ENCODE results near the gene ACOX1. TPM values are rescaled to one million over a fixed set of nuclear protein-coding genes. Genes with fewer than 3 reads are reported as not detected.

The ACOX1 gene
- total and polyA plus RNA-seq, 2 of the 13 experiments (the other 11 are each of a cell fraction or from before 2014, with no cell fraction given): 86.4 to 120 TPM

DNA sequence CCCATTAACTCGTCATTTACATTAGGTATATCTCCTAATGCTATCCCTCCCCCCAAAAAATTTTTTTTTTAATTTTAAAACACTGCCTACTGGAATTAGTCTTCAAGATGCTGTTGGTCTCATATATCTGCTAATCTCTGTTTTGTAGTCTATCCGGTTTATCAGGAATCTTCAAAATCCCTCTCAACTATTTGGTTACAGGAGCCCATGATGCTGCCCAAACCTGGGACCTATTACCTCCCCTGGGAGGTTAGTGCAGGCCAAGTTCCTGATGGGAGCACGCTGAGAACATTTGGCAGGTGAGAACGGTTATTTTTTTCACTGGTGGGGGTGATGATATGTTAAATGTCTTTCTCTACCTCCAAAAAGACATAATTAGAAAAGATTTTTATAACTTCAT lies 7.0 kb upstream of the ACOX1 start:
- ATAC-seq (no peak), FAIRE-seq (no peak), DNase-seq (ENCODE audit: low spot score) (no peak)
- Histone ChIP-seq H4K20me1 (ENCODE audit: insufficient read depth, low read length) (no peaks in the 10 kb centered on the region), H3K4me1 (ENCODE audit: insufficient read depth, low read length) (peaks cover 51% of the 10 kb centered on the region), H3K9me3 (ENCODE audit: low read length) (no peaks in the 10 kb centered on the region), H3K4me2 (ENCODE audit: low read depth, low read length) (no peak overlapping the region), H3K36me3 (replicated peaks in 1 of 2; ENCODE audit: control insufficient read depth in 1 of 2, insufficient read depth in 2 of 2, low read length in 2 of 2) (peaks cover 1 to 9% of the 10 kb centered on the region in 2 experiments; a peak in 3 of 5 replicates), H3K27me3 (ENCODE audit: control insufficient read depth in 1 of 2, insufficient read depth in 2 of 2, low read length in 2 of 2) (no peaks in the 10 kb centered on the region), H3K4me3 (replicated peaks in 1 of 3; ENCODE audit: insufficient read depth in 1 of 3, low read depth in 2 of 3, low read length in 3 of 3) (no peak overlapping the region), H3K9ac (ENCODE audit: insufficient read depth, low read depth, low read length) (no peak overlapping the region), H3K79me2 (ENCODE audit: insufficient read depth, low read length) (no peaks in the 10 kb centered on the region), H2AFZ (ENCODE audit: low read length) (no peak overlapping the region), H3K27ac (ENCODE audit: extremely low read length, insufficient read depth, low read length) (no peak overlapping the region)
- intact Hi-C loops (cut with micrococcal nuclease; ENCODE audit: unreplicated experiment) (no loop called here), in situ Hi-C loops (cut with HindIII; ENCODE audit: extremely low pct_ligation_motif_present, low pct_unique_long_range_greater_than_20kb) (no loop called here)
- ChIA-PET POLR2A (interaction anchor here (11.5 kb wide), 1 partner anchor 13 kb away, joined by 481 read pairs; the partner anchor contains the start of gene CDK3), CTCF (ENCODE audit: low intra/inter-chr PET ratio, low total read pairs) (no interaction called here)
- no TSS peak for BruUV-seq (replicated peaks)
- TF ChIP-seq, protein P1, sequence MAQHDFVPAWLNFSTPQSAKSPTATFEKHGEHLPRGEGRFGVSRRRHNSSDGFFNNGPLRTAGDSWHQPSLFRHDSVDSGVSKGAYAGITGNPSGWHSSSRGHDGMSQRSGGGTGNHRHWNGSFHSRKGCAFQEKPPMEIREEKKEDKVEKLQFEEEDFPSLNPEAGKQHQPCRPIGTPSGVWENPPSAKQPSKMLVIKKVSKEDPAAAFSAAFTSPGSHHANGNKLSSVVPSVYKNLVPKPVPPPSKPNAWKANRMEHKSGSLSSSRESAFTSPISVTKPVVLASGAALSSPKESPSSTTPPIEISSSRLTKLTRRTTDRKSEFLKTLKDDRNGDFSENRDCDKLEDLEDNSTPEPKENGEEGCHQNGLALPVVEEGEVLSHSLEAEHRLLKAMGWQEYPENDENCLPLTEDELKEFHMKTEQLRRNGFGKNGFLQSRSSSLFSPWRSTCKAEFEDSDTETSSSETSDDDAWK (CRISPR knock-in tag; IDR thresholded peaks at IDR 0.05): no peak
- TF ChIP-seq, protein P2, sequence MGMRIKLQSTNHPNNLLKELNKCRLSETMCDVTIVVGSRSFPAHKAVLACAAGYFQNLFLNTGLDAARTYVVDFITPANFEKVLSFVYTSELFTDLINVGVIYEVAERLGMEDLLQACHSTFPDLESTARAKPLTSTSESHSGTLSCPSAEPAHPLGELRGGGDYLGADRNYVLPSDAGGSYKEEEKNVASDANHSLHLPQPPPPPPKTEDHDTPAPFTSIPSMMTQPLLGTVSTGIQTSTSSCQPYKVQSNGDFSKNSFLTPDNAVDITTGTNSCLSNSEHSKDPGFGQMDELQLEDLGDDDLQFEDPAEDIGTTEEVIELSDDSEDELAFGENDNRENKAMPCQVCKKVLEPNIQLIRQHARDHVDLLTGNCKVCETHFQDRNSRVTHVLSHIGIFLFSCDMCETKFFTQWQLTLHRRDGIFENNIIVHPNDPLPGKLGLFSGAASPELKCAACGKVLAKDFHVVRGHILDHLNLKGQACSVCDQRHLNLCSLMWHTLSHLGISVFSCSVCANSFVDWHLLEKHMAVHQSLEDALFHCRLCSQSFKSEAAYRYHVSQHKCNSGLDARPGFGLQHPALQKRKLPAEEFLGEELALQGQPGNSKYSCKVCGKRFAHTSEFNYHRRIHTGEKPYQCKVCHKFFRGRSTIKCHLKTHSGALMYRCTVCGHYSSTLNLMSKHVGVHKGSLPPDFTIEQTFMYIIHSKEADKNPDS (CRISPR knock-in tag; IDR thresholded peaks at IDR 0.05): no peak
- TF ChIP-seq EZH2 (conservative IDR thresholded peaks at IDR 0.05; ENCODE audit: low read depth, low read length) (no peak), SALL1 (CRISPR knock-in tag; IDR thresholded peaks at IDR 0.05) (no peak), SATB2 (CRISPR knock-in tag; IDR thresholded peaks at IDR 0.05) (no peak), WIZ (CRISPR knock-in tag; IDR thresholded peaks at IDR 0.05) (no peak)
- TF ChIP-seq, protein P3, sequence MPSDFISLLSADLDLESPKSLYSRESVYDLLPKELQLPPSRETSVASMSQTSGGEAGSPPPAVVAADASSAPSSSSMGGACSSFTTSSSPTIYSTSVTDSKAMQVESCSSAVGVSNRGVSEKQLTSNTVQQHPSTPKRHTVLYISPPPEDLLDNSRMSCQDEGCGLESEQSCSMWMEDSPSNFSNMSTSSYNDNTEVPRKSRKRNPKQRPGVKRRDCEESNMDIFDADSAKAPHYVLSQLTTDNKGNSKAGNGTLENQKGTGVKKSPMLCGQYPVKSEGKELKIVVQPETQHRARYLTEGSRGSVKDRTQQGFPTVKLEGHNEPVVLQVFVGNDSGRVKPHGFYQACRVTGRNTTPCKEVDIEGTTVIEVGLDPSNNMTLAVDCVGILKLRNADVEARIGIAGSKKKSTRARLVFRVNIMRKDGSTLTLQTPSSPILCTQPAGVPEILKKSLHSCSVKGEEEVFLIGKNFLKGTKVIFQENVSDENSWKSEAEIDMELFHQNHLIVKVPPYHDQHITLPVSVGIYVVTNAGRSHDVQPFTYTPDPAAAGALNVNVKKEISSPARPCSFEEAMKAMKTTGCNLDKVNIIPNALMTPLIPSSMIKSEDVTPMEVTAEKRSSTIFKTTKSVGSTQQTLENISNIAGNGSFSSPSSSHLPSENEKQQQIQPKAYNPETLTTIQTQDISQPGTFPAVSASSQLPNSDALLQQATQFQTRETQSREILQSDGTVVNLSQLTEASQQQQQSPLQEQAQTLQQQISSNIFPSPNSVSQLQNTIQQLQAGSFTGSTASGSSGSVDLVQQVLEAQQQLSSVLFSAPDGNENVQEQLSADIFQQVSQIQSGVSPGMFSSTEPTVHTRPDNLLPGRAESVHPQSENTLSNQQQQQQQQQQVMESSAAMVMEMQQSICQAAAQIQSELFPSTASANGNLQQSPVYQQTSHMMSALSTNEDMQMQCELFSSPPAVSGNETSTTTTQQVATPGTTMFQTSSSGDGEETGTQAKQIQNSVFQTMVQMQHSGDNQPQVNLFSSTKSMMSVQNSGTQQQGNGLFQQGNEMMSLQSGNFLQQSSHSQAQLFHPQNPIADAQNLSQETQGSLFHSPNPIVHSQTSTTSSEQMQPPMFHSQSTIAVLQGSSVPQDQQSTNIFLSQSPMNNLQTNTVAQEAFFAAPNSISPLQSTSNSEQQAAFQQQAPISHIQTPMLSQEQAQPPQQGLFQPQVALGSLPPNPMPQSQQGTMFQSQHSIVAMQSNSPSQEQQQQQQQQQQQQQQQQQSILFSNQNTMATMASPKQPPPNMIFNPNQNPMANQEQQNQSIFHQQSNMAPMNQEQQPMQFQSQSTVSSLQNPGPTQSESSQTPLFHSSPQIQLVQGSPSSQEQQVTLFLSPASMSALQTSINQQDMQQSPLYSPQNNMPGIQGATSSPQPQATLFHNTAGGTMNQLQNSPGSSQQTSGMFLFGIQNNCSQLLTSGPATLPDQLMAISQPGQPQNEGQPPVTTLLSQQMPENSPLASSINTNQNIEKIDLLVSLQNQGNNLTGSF (CRISPR knock-in tag; IDR thresholded peaks at IDR 0.05): no peak
- 96% methylated on average over 4 of the region's 4 CpGs for WGBS (ENCODE audit: low lambda C conversion rate)
